ENCODE data around the gene CYP26C1.
"Not testable (repeated sequence)": the region's sequence is repeated elsewhere in the genome, so short reads cannot be mapped to it uniquely, and the experiment has no call there.

CYP26C1 gene

GRCh38 chr10:93098816-93099215 lies 38.2 kb downstream of the CYP26C1 start:
- no peak overlapping the region for H3K4me3 ChIP-seq (ENCODE audit: low read length)
- TF ChIP-seq CTCF (IDR thresholded peaks at IDR 0.05; ENCODE audit: insufficient read depth, low read depth, low read length, missing control alignments), result no peak

DNA sequence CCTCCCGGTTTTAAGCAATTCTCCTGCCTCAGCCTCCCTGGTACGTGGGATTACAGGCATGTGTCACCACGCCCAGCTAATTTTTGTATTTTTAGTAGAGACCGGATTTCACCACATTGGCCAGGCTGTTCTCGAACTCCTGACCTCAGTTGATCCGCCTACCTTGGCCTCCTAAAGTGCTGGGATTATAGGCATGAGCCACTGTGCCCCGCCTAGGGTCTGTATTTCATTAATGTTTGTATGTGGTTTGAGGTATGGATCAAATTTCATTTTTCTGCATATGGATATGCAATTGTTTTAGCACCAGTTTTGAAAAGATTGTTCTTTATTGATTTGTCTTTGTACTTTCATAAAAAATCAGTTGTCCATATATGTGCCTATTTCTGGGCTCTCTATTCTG lies 39.1 kb downstream of the CYP26C1 start:
- no peak for DNase-seq (ENCODE audit: low read depth)
- no peak for TF ChIP-seq CTCF (IDR thresholded peaks at IDR 0.05; ENCODE audit: insufficient read depth, low read depth, low read length, missing control alignments)
- H3K4me3 ChIP-seq (ENCODE audit: low read length), result no peak overlapping the region

More at GRCh38 chr10:93098816-93099215, 38.2 kb downstream of the CYP26C1 start:
- no peak for DNase-seq (ENCODE audit: low read depth)

DNA sequence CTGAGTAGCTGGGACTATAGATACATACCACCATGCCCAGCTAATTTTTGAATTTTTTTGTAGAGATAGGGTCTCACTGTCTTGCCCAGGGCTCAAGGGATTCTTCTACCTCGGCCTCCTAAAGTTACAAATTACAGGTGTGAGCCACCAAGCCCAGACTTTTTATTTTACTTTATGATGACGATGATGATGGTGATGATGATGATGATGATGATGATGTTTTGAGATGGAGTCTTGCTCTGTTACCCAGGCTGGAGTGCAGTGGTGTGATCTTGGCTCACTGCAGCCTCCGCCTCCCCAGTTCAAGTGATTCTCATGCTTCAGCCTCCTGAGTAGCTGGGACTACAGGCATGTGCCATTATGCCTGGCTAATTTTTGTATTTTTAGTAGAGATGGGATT lies 40.5 kb downstream of the CYP26C1 start:
- not testable (repeated sequence) for H3K4me3 ChIP-seq (ENCODE audit: low read length); DNase-seq (ENCODE audit: low read depth)

- H3K4me3 ChIP-seq (ENCODE audit: low read length), result no peak overlapping the region
- DNase-seq (ENCODE audit: low read depth), result no peak
- no peak for TF ChIP-seq CTCF (IDR thresholded peaks at IDR 0.05; ENCODE audit: insufficient read depth, low read depth, low read length, missing control alignments)
Measured at GRCh38 chr10:93103953-93104352, 43.4 kb downstream of the CYP26C1 start.

- H3K4me3 ChIP-seq (ENCODE audit: low read length), result no peak overlapping the region
- TF ChIP-seq CTCF (IDR thresholded peaks at IDR 0.05; ENCODE audit: insufficient read depth, low read depth, low read length, missing control alignments), result no peak
- DNase-seq (ENCODE audit: low read depth), result no peak
Measured at GRCh38 chr10:93106631-93107072, 46.1 kb downstream of the CYP26C1 start.

DNA sequence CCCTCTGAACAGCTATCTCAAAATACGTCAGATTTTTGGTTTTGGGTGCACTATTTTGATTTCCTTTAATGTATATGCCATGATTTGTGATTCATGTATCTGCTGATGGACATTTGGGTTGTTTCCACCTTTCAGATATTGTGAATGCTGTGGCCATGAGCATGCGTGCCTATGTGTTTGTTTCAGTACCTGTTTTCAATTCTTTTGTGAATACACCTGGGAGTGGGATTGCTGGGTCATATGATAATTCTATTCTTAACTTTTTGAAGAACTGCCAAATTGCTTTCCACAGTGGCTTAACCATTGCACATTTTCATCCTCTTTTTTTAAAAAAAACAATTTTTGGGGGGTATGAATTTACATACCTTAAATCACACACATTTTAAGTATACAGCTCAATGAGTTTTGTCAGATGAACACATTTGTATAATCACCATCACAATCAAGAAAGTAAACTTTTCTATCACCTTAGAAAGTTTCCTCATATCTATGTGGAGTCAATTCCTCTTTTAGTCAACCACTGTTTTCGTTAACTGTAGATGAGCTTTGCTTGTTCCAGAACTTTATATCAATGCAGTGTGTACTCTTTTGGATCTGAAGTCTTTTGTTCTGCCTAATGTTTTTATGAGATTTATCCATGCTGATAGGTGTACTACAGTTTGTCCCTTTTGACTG lies 50.0 kb downstream of the CYP26C1 start:
- TF ChIP-seq CTCF (IDR thresholded peaks at IDR 0.05; ENCODE audit: insufficient read depth, low read depth, low read length, missing control alignments), result no peak
- DNase-seq (ENCODE audit: low read depth), result no peak
- H3K4me3 ChIP-seq (ENCODE audit: low read length), result no peak overlapping the region

DNA sequence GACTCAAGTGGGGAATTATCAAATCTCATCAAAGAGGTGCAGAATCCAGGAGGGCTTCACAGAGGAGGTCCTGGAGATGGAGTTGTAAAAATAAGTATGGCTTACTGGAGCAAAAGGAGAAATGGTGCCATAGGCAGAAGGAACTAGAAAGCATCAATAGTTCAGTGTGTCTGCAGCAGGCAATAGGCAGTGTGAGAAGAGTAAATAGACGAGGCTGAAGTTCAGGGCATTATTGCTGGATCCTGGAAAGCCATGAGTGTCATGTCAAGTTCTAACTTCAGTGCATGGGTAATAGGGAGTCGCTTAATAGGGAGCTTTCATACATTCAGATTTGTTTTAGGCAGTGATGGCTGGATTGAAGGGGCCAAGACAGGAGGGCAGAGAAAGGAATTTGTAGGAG lies 52.4 kb downstream of the CYP26C1 start:
- no peak for DNase-seq (ENCODE audit: low read depth)
- H3K4me3 ChIP-seq (ENCODE audit: low read length), result no peak overlapping the region
- no peak for TF ChIP-seq CTCF (IDR thresholded peaks at IDR 0.05; ENCODE audit: insufficient read depth, low read depth, low read length, missing control alignments)
